Measurements from ENCODE around the gene TSHZ1.

TSHZ1 gene

DNA sequence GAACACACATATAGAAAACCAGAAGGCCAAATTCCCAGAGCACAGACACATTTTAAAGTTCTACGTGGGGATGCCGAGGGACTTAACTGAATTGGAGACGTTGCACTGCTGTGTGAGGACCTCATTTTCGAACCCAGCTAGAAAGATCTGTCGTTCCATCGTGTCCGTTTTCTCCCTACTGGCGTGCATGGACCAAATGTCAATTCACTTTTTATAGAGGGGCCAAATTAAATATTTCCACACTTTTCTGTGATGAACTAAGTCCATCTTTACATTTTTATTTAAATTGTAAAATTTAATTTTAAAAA, 692 bp upstream of the TSHZ1 start:
- peaks cover 86% of the 10 kb centered on the region for H3K27me3 ChIP-seq (ENCODE audit: insufficient read depth, low read length)
- H3K9ac ChIP-seq (ENCODE audit: low read depth, low read length): peak overlapping the region; percentile 36; the same call in 1 of the 2 replicates
- 1% methylated on average over 8 of the region's 8 CpGs for WGBS
- H3K27ac ChIP-seq (ENCODE audit: low read depth, low read length): no peak overlapping the region; the same call in 1 of the 2 replicates
- H3K4me1 ChIP-seq (ENCODE audit: insufficient read depth, low read length): peaks cover 36% of the 10 kb centered on the region
- H3K9me3 ChIP-seq (ENCODE audit: insufficient read depth, low read depth, low read length): no peaks in the 10 kb centered on the region
- no peaks in the 10 kb centered on the region for H3K36me3 ChIP-seq (ENCODE audit: insufficient read depth, low read length)
- H3K4me3 ChIP-seq (ENCODE audit: low read length): peak overlapping the region; percentile 74

DNA sequence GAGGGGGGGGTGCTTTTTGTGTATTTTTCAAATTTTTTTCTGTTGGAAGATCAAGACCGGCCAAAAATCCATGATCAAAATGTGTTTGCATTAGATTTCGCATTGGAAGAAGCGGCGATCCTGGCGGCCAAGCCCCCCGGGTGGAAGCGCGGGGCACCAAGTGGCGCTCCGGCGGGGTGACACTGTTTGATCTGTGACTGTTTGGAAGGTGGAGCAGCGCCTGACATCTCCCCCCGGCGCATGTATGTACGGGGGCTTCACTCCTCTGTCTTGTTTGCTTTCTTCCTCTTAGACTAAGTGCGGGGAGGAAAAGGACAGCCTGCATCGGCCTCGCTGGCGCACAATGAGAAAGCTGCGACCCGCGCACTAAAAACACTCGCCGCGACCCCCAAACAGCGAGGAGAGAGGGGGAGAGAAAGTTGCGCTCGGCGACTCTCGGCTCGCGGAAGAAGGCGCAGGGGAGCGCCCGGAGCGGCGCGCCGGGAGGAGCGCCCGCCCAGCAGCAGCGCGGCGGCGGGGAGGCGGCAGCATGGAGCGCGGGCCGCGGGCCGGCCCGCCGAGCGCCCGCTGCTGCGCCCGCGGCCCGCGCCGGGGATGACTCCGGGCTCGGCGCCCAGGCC, 515 bp downstream of the TSHZ1 start:
- H3K4me1 ChIP-seq (ENCODE audit: insufficient read depth, low read length): peaks cover 26% of the 10 kb centered on the region
- WGBS: under 1% methylated on average over 64 of the region's 64 CpGs
- peaks cover 79% of the 10 kb centered on the region for H3K27me3 ChIP-seq (ENCODE audit: insufficient read depth, low read length)
- H3K27ac ChIP-seq (ENCODE audit: low read depth, low read length): no peak overlapping the region
- H3K4me3 ChIP-seq (ENCODE audit: low read length): peak overlapping the region; percentile 67
- H3K36me3 ChIP-seq (ENCODE audit: insufficient read depth, low read length): no peaks in the 10 kb centered on the region
- H3K9me3 ChIP-seq (ENCODE audit: insufficient read depth, low read depth, low read length): no peaks in the 10 kb centered on the region
- H3K9ac ChIP-seq (ENCODE audit: low read depth, low read length): no peak overlapping the region

DNA sequence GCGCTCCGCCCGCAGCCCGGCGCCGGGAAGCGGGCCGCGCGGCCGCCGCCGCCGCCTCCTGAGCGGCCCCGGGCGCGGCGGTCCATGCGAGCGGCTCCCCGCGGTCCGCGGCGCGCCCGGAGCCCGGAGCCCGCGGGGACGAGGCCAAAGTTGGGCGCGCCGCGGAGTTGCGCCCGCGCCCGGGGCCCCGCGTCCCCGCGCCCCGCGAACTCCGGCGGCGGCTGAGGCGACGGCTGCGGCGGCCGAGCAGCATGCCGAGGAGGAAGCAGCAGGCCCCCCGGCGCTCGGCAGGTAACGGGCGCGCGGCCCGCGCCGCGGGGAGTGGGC, 992 bp downstream of the TSHZ1 start:
- Histone ChIP-seq H3K4me3 (ENCODE audit: low read length) (peak overlapping the region; percentile 52), H3K36me3 (ENCODE audit: insufficient read depth, low read length) (no peaks in the 10 kb centered on the region), H3K27me3 (ENCODE audit: insufficient read depth, low read length) (peaks cover 75% of the 10 kb centered on the region), H3K9ac (ENCODE audit: low read depth, low read length) (no peak overlapping the region; the same call in 1 of the 2 replicates), H3K4me1 (ENCODE audit: insufficient read depth, low read length) (peaks cover 21% of the 10 kb centered on the region), H3K9me3 (ENCODE audit: insufficient read depth, low read depth, low read length) (no peaks in the 10 kb centered on the region), H3K27ac (ENCODE audit: low read depth, low read length) (no peak overlapping the region)
- WGBS: under 1% methylated on average over 66 of the region's 66 CpGs

DNA sequence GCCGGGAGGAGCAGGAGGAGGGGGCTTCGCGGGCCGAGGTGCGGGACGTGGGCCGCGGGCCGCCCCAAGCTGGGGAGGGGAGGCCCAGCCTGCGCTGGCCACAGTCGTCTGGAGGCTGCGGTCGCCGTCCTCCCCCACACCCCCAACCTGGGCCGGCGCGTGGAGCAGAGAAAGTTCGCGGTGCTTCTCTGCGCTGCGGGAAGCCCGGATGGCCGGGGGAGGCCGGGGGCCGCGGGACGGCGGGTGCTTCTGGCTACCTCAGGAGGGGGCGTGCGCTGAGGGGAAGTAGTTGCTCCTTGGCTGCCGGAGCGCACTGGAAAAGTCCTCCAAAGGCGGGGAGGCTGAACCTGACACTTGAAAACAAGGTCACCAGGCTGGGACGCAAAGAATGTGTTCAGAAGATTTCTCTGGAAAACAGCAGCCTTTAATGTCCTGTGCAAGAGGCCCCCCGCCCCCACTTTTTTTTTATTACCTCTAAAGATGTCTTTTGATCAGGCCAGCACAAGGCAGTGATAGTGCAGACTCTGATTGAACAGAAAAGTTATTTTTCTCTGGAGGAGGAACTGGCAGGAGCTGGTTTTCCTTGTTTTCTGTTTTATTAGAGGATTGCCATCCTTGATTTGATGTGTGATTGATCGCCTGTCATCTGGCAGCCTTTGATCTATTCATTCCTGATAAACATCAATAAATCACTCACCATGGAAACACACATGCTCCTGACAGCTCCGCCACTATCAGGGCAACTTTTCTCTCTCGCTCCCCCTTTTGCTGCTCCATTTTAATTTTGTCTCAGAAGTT, 1.6 kb downstream of the TSHZ1 start:
- H3K27ac ChIP-seq (ENCODE audit: low read depth, low read length): no peak overlapping the region
- WGBS: 5% methylated on average over 38 of the region's 38 CpGs
- H3K9ac ChIP-seq (ENCODE audit: low read depth, low read length): no peak overlapping the region; the same call in 1 of the 2 replicates
- no peaks in the 10 kb centered on the region for H3K9me3 ChIP-seq (ENCODE audit: insufficient read depth, low read depth, low read length)
- no peaks in the 10 kb centered on the region for H3K36me3 ChIP-seq (ENCODE audit: insufficient read depth, low read length)
- peak overlapping the region; percentile 52 for H3K4me3 ChIP-seq (ENCODE audit: low read length)
- H3K27me3 ChIP-seq (ENCODE audit: insufficient read depth, low read length): peaks cover 69% of the 10 kb centered on the region
- H3K4me1 ChIP-seq (ENCODE audit: insufficient read depth, low read length): peaks cover 15% of the 10 kb centered on the region

- H3K36me3 ChIP-seq (ENCODE audit: insufficient read depth, low read length): no peaks in the 10 kb centered on the region
- H3K4me3 ChIP-seq (ENCODE audit: low read length): peak overlapping the region; percentile 52
- H3K27ac ChIP-seq (ENCODE audit: low read depth, low read length): no peak overlapping the region
- peaks cover 9% of the 10 kb centered on the region for H3K4me1 ChIP-seq (ENCODE audit: insufficient read depth, low read length)
- H3K27me3 ChIP-seq (ENCODE audit: insufficient read depth, low read length): peaks cover 63% of the 10 kb centered on the region
- no peak overlapping the region for H3K9ac ChIP-seq (ENCODE audit: low read depth, low read length)
- no peaks in the 10 kb centered on the region for H3K9me3 ChIP-seq (ENCODE audit: insufficient read depth, low read depth, low read length)
- 80% methylated on average over 5 of the region's 5 CpGs for WGBS
These were observed 2.1 kb downstream of the TSHZ1 start for GRCh38 chr18:75212751-75213090.

DNA sequence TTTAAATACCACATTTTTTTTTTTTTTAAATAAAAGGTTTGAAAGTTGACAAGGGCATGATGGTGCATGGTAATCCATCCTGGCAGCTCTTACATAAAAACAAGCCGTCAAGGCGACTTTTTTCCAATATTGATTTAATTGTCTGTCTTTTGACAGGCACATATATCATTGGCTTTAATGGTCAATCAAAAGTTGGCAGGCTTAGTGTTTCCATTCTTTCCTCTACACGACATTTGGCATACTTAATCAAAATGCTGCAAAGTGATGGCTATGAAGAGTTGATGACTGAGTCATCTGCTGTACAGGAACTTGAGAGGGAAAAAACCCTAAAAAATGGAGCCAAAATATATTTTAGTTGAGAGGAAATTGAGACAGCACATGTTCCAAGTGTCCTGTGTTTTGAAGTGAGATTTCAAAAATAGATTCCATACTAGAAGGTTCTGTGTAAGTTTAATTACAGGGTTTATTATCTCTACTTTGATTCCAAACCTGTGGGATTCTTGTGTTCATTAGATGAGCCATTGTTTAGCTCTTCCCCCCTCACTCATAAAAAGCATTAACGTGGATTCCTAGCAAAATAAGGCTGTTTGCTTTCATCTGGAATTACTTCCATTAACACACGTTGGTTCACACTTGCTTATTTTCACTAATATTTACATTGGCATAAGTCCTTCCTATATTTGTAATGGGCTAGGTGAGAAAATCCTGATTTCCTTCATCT, 3.2 kb downstream of the TSHZ1 start:
- Histone ChIP-seq H3K27me3 (ENCODE audit: insufficient read depth, low read length) (peaks cover 57% of the 10 kb centered on the region), H3K36me3 (ENCODE audit: insufficient read depth, low read length) (no peaks in the 10 kb centered on the region), H3K9ac (ENCODE audit: low read depth, low read length) (no peak overlapping the region), H3K9me3 (ENCODE audit: insufficient read depth, low read depth, low read length) (no peaks in the 10 kb centered on the region), H3K4me3 (ENCODE audit: low read length) (no peak overlapping the region), H3K4me1 (ENCODE audit: insufficient read depth, low read length) (peaks cover 7% of the 10 kb centered on the region), H3K27ac (ENCODE audit: low read depth, low read length) (no peak overlapping the region)
- 80% methylated on average over 5 of the region's 5 CpGs for WGBS

- no peak overlapping the region for H3K9ac ChIP-seq (ENCODE audit: low read depth, low read length)
- H3K9me3 ChIP-seq (ENCODE audit: insufficient read depth, low read depth, low read length): no peaks in the 10 kb centered on the region
- peaks cover 7% of the 10 kb centered on the region for H3K4me1 ChIP-seq (ENCODE audit: insufficient read depth, low read length)
- H3K36me3 ChIP-seq (ENCODE audit: insufficient read depth, low read length): no peaks in the 10 kb centered on the region
- peaks cover 57% of the 10 kb centered on the region for H3K27me3 ChIP-seq (ENCODE audit: insufficient read depth, low read length)
- no peak overlapping the region for H3K27ac ChIP-seq (ENCODE audit: low read depth, low read length)
- H3K4me3 ChIP-seq (ENCODE audit: low read length): no peak overlapping the region
- WGBS: 94% methylated on average over 5 of the region's 5 CpGs
These were observed 3.7 kb downstream of the TSHZ1 start for GRCh38 chr18:75214332-75214690.

DNA sequence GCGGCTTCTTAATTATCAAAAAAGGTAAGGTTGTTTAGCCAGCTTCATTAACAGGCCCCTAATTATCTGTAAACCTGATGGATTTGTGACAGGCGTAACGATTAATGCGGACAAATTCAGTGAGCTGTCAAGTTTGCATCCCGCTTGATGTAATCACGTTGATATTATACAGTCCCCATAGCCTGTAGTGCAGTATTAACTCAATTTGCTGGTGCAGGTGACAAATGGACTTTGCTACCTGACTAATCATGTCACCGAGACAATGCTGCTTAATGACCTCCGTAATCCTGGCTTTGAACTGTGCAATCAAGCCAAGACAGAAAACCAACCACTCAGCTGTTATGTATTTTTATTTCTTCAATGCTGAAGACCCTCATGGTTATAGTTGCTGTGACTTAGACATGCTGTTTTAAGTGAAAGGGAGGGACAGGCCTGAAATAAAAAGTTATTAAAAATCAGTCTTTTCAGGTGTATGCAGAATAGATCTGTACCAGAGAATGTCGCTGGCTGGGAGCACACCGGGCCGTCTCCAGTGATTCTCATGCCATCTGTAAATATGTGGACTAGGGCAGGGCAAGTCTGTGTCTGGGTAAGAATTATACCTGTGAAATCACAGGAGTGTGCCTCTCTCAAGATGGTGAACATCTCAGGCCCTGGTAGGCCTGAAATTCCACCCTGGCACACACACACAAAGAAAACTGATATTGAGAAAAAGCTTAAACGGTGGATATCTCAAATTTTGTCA, 4.3 kb downstream of the TSHZ1 start:
- Histone ChIP-seq H3K27ac (ENCODE audit: low read depth, low read length) (no peak overlapping the region), H3K36me3 (ENCODE audit: insufficient read depth, low read length) (no peaks in the 10 kb centered on the region), H3K4me1 (ENCODE audit: insufficient read depth, low read length) (peaks cover 7% of the 10 kb centered on the region), H3K4me3 (ENCODE audit: low read length) (no peak overlapping the region), H3K27me3 (ENCODE audit: insufficient read depth, low read length) (peaks cover 52% of the 10 kb centered on the region), H3K9ac (ENCODE audit: low read depth, low read length) (no peak overlapping the region), H3K9me3 (ENCODE audit: insufficient read depth, low read depth, low read length) (no peaks in the 10 kb centered on the region)
- 95% methylated on average over 12 of the region's 12 CpGs for WGBS

DNA sequence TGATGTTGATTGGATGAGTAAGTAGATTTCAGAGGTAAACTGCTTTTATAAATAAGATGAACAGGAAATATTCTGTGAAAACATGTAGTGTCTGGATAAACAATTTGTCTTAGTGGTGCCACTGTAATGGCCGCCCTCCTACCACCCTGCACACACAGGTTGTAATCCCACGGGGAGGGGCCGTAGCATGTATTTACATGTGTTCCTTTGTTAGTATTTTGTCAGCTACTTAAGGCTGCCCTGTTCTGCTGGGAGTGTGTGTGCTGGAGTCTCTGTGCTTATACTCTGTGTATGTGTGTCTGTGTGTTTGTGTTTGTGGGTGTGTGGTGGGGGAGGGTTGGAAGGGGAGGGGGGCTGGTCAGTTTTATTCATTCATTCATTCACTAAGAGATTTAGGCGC, 5.1 kb downstream of the TSHZ1 start:
- H3K27ac ChIP-seq (ENCODE audit: low read depth, low read length): no peak overlapping the region
- H3K9me3 ChIP-seq (ENCODE audit: insufficient read depth, low read depth, low read length): no peaks in the 10 kb centered on the region
- H3K9ac ChIP-seq (ENCODE audit: low read depth, low read length): no peak overlapping the region
- no peak overlapping the region for H3K4me3 ChIP-seq (ENCODE audit: low read length)
- H3K36me3 ChIP-seq (ENCODE audit: insufficient read depth, low read length): no peaks in the 10 kb centered on the region
- H3K4me1 ChIP-seq (ENCODE audit: insufficient read depth, low read length): peaks cover under 1% of the 10 kb centered on the region; the same call in 1 of the 2 replicates
- peaks cover 45% of the 10 kb centered on the region for H3K27me3 ChIP-seq (ENCODE audit: insufficient read depth, low read length)
- WGBS: 87% methylated on average over 3 of the region's 4 CpGs

- H3K27me3 ChIP-seq (ENCODE audit: insufficient read depth, low read length): peaks cover 38% of the 10 kb centered on the region
- H3K4me3 ChIP-seq (ENCODE audit: low read length): no peak overlapping the region
- no peak overlapping the region for H3K27ac ChIP-seq (ENCODE audit: low read depth, low read length)
- no peaks in the 10 kb centered on the region for H3K36me3 ChIP-seq (ENCODE audit: insufficient read depth, low read length)
- H3K9ac ChIP-seq (ENCODE audit: low read depth, low read length): no peak overlapping the region
- no peaks in the 10 kb centered on the region for H3K4me1 ChIP-seq (ENCODE audit: insufficient read depth, low read length)
- WGBS: 76% methylated on average over 5 of the region's 7 CpGs
- no peaks in the 10 kb centered on the region for H3K9me3 ChIP-seq (ENCODE audit: insufficient read depth, low read depth, low read length)
These were observed 5.8 kb downstream of the TSHZ1 start for GRCh38 chr18:75216212-75216910.

Data from HUES64 (cell line).